K562 (cell line): Measurements from ENCODE around the gene GZMM. TPM values are rescaled to one million over a fixed set of nuclear protein-coding genes. Genes with fewer than 3 reads are reported as not detected.

Experiments used
- BDP1 ChIP-seq: IDR thresholded peaks from 3 replicates; pipeline ENCODE4 v1.6.1; 2011; ENCODE audit not compliant: insufficient read length, insufficient read depth
- CREM ChIP-seq: IDR thresholded peaks from 2 replicates; pipeline ENCODE4 v1.6.1; 2014; ENCODE audit warnings: antibody characterized with exemption, low read depth
- EGR1 ChIP-seq: fragments of 450-650 bp; conservative IDR thresholded peaks from 2 replicates; pipeline ENCODE4 v1.6.1; 2017; ENCODE audit warnings: mild to moderate bottlenecking
- ELF1 ChIP-seq: fragments of 200-800 bp; sonication (Bioruptor generic); IDR thresholded peaks from 2 replicates; pipeline ENCODE4 v1.6.1; 2016; ENCODE audit warnings: missing genetic modification characterization, missing compliant biosample characterization
- EWSR1 ChIP-seq: fragments of 450-650 bp; IDR thresholded peaks from 2 replicates; pipeline ENCODE4 v1.6.1; 2018; ENCODE audit warnings: borderline replicate concordance, mild to moderate bottlenecking, low read depth, moderate library complexity; ENCODE audit not compliant: partially characterized antibody
- FOXJ3 ChIP-seq: sonication (generic); formaldehyde crosslinking; IDR thresholded peaks from 2 replicates; pipeline ENCODE4 v1.4.0; 2020; ENCODE audit warnings: mild to moderate bottlenecking, missing genetic modification reagents
- FOXK1 ChIP-seq: sonication (generic); formaldehyde crosslinking; IDR thresholded peaks from 2 replicates; pipeline ENCODE4 v1.8.0; 2022; ENCODE audit warnings: missing genetic modification reagents, mild to moderate bottlenecking, borderline replicate concordance
- GABPB1 ChIP-seq: sonication (generic); formaldehyde crosslinking; IDR thresholded peaks from 2 replicates; pipeline ENCODE4 v1.8.0; 2022; ENCODE audit warnings: mild to moderate bottlenecking, missing genetic modification reagents
- KHSRP ChIP-seq: fragments of 450-650 bp; IDR thresholded peaks from 2 replicates; pipeline ENCODE4 v1.6.1; 2017
- POLR2A ChIP-seq: fragments of 450-650 bp; conservative IDR thresholded peaks from 2 replicates; pipeline ENCODE4 v1.6.1; 2016
- PURB ChIP-seq: sonication (generic); formaldehyde crosslinking; IDR thresholded peaks from 2 replicates; pipeline ENCODE4 v1.9.0; 2021; ENCODE audit warnings: low read depth, mild to moderate bottlenecking, missing genetic modification reagents
- RBFOX2 ChIP-seq: fragments of 200-400 bp; formaldehyde crosslinking; IDR thresholded peaks from 2 replicates; pipeline ENCODE4 v1.6.1; 2017; ENCODE audit warnings: low read depth, mild to moderate bottlenecking, low read length, moderate library complexity
- SREBF2 ChIP-seq: sonication (generic); formaldehyde crosslinking; IDR thresholded peaks from 2 replicates; pipeline ENCODE4 v1.4.0; 2020; ENCODE audit warnings: mild to moderate bottlenecking, missing genetic modification reagents
- TBL1XR1 ChIP-seq, 2 experiments: IDR thresholded peaks; 2 replicates each; pipeline ENCODE4 v1.6.1; 2012; ENCODE audit warnings: improper control_type of control experiment in 2 of 2, low read length in 2 of 2, mild to moderate bottlenecking in 1 of 2
- ZBTB7A ChIP-seq: IDR thresholded peaks from 2 replicates; pipeline ENCODE4 v1.6.1; 2011; ENCODE audit warnings: low read depth, mild to moderate bottlenecking, low read length, moderate library complexity, borderline replicate concordance; ENCODE audit not compliant: control insufficient read depth
- ZFP36 ChIP-seq: fragments of 150-350 bp; IDR thresholded peaks from 2 replicates; pipeline ENCODE4 v1.6.1; 2018; ENCODE audit warnings: low read length, low read depth; ENCODE audit not compliant: partially characterized antibody
- ZNF212 ChIP-seq: fragments of 450-650 bp; formaldehyde crosslinking; IDR thresholded peaks from 2 replicates; pipeline ENCODE4 v1.4.0; 2020; ENCODE audit warnings: mild to moderate bottlenecking
- polyA plus RNA-seq, 8 experiments: library from polyadenylated mRNA; depleted of rRNA in 4 of 8; stranded (reverse) in 5 of 8; unstranded in 3 of 8; fragments of >200 nt; fragmentation: Nextera tagmentation in 2 of 8; fragmentation: Illumina TruSeq in 1 of 8; extraction: Ambion mirVana in 2 of 8; extraction: Trizol in 1 of 8; gene quantifications; 2 replicates each; pipeline versions ENCODE4 v1.2.1 to v1.2.3, GENCODE V29; 2011 to 2014; ENCODE audit warnings: inconsistent platforms in 1 of 8, missing spikeins in 1 of 8
- total RNA-seq, 7 experiments: library from RNA; depleted of rRNA in 6 of 7; stranded (reverse); fragments of >200 nt in 6 of 7; fragmentation: Illumina TruSeq in 2 of 7; extraction: Trizol in 2 of 7; gene quantifications; 2 replicates each; pipeline versions ENCODE4 v1.2.1 to v1.2.3, GENCODE V29; 2011 to 2021; ENCODE audit warnings: low replicate concordance in 1 of 7
- TF ChIP-seq, protein P1 (sequence below): sonication (generic); formaldehyde crosslinking; IDR thresholded peaks from 2 replicates; pipeline ENCODE4 v1.9.0; 2022; ENCODE audit warnings: mild to moderate bottlenecking, missing genetic modification reagents
- TF ChIP-seq, protein P2 (sequence below): fragments of 200-800 bp; sonication (Bioruptor generic); IDR thresholded peaks from 2 replicates; pipeline ENCODE4 v1.6.1; 2017; ENCODE audit warnings: missing genetic modification characterization, missing compliant biosample characterization
- TF ChIP-seq, protein P3 (sequence below): sonication (generic); formaldehyde crosslinking; IDR thresholded peaks from 2 replicates; pipeline ENCODE4 v1.8.1; 2023; ENCODE audit warnings: mild to moderate bottlenecking, missing genetic modification reagents
- TF ChIP-seq, protein P4 (sequence below): sonication (generic); formaldehyde crosslinking; IDR thresholded peaks from 2 replicates; pipeline ENCODE4 v1.8.0; 2022; ENCODE audit warnings: missing genetic modification reagents, mild to moderate bottlenecking, moderate library complexity, borderline replicate concordance
- TF ChIP-seq, protein P5 (sequence below): fragments of 250-450 bp; sonication (Bioruptor Pico); IDR thresholded peaks from 2 replicates; pipeline ENCODE4 v1.8.0; 2022; ENCODE audit warnings: inconsistent platforms, mild to moderate bottlenecking, moderate library complexity, borderline replicate concordance

The GZMM gene
- total and polyA plus RNA-seq, 9 of the 15 experiments (the other 6 are each of a cell fraction or from before 2014, with no cell fraction given) = 0.08 to 2.6 (median 0.70) TPM; not detected in 2

DNA sequence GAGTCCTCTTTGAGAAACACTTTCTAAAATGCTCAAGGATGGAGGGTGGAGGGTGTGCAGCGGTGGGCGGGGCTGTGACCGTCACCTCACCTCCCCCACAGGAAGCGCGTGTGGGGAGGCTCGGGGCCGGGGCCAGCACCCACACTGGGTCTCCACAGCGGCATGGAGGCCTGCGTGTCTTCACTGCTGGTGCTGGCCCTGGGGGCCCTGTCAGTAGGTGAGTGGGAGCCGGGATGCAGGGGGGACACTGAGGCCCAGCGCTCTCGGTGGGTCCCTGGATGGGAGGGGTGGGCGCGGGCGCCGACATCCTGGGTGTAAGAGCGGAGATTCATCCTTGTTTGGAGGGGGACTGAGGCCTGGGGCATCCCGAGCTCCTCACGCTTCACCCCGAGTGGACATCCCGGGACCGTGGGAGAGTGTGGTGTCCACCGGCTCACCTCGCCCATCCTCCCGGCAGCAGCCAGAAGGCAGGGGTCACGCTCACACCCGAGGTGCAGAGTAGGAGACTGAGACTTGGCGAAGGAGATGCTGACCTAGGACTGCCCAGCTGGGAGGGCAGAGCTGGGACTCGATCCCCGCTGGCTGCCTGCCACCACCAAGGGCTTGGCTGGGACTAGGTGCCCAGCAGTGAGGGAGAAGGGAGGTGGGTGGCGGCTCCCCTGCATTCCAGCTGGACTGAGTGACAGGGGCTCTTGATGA, at the start of gene GZMM (continued):
- TF ChIP-seq, protein P1, sequence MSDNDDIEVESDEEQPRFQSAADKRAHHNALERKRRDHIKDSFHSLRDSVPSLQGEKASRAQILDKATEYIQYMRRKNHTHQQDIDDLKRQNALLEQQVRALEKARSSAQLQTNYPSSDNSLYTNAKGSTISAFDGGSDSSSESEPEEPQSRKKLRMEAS = peak; percentile 20; the same call in 1 of the 2 replicates
- no peak for TF ChIP-seq ZNF212 (CRISPR knock-in tag)
- TF ChIP-seq, protein P2, sequence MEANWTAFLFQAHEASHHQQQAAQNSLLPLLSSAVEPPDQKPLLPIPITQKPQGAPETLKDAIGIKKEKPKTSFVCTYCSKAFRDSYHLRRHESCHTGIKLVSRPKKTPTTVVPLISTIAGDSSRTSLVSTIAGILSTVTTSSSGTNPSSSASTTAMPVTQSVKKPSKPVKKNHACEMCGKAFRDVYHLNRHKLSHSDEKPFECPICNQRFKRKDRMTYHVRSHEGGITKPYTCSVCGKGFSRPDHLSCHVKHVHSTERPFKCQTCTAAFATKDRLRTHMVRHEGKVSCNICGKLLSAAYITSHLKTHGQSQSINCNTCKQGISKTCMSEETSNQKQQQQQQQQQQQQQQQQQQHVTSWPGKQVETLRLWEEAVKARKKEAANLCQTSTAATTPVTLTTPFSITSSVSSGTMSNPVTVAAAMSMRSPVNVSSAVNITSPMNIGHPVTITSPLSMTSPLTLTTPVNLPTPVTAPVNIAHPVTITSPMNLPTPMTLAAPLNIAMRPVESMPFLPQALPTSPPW (CRISPR knock-in tag) = no peak
- TF ChIP-seq EWSR1 = no peak
- TF ChIP-seq ELF1 = no peak
- TF ChIP-seq, protein P3, sequence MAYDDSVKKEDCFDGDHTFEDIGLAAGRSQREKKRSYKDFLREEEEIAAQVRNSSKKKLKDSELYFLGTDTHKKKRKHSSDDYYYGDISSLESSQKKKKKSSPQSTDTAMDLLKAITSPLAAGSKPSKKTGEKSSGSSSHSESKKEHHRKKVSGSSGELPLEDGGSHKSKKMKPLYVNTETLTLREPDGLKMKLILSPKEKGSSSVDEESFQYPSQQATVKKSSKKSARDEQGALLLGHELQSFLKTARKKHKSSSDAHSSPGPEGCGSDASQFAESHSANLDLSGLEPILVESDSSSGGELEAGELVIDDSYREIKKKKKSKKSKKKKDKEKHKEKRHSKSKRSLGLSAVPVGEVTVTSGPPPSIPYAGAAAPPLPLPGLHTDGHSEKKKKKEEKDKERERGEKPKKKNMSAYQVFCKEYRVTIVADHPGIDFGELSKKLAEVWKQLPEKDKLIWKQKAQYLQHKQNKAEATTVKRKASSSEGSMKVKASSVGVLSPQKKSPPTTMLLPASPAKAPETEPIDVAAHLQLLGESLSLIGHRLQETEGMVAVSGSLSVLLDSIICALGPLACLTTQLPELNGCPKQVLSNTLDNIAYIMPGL (CRISPR knock-in tag) = no peak
- TF ChIP-seq, protein P4, sequence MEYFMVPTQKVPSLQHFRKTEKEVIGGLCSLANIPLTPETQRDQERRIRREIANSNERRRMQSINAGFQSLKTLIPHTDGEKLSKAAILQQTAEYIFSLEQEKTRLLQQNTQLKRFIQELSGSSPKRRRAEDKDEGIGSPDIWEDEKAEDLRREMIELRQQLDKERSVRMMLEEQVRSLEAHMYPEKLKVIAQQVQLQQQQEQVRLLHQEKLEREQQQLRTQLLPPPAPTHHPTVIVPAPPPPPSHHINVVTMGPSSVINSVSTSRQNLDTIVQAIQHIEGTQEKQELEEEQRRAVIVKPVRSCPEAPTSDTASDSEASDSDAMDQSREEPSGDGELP (CRISPR knock-in tag) = no peak
- no peak for TF ChIP-seq FOXK1 (CRISPR knock-in tag)
- no peak for TF ChIP-seq SREBF2 (CRISPR knock-in tag)
- no peak for TF ChIP-seq ZFP36
- TF ChIP-seq TBL1XR1 (IDR thresholded peaks at IDR 0.05; ENCODE audit: low read length in 2 of 2) = no peak
- no peak; the same call in 1 of the 2 replicates for TF ChIP-seq EGR1
- peak; percentile 54 for TF ChIP-seq GABPB1 (CRISPR knock-in tag)
- TF ChIP-seq, protein P5, sequence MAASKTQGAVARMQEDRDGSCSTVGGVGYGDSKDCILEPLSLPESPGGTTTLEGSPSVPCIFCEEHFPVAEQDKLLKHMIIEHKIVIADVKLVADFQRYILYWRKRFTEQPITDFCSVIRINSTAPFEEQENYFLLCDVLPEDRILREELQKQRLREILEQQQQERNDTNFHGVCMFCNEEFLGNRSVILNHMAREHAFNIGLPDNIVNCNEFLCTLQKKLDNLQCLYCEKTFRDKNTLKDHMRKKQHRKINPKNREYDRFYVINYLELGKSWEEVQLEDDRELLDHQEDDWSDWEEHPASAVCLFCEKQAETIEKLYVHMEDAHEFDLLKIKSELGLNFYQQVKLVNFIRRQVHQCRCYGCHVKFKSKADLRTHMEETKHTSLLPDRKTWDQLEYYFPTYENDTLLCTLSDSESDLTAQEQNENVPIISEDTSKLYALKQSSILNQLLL (CRISPR knock-in tag) = no peak
- TF ChIP-seq RBFOX2 = peak; percentile 48; the same call in 1 of the 2 replicates
- TF ChIP-seq POLR2A = peak; percentile 27; the same call in 1 of the 2 replicates
- no peak for TF ChIP-seq FOXJ3 (CRISPR knock-in tag)
- no peak for TF ChIP-seq KHSRP
- TF ChIP-seq CREM = peak; percentile 55; the same call in 1 of the 2 replicates
- peak; percentile 69; the same call in 1 of the 2 replicates for TF ChIP-seq ZBTB7A
- TF ChIP-seq BDP1 = no peak
- no peak for TF ChIP-seq PURB (CRISPR knock-in tag)
